Testis (tissue), 2 donors: ENCODE measurements around the gene PAPPA2.

ENCODE experiments used
- CTCF ChIP-seq, 3 experiments: fragments of 450-650 bp in 2 of 3; fragments of 200-600 bp in 1 of 3; sonication (generic) in 1 of 3; IDR thresholded peaks; one replicate each; pipeline ENCODE4 v1.5.1; 2016 to 2019; ENCODE audit warnings: antibody characterized with exemption in 3 of 3, mild to moderate bottlenecking in 2 of 3, moderate library complexity in 1 of 3
- POLR2A ChIP-seq: fragments of 450-650 bp; IDR thresholded peaks from one replicate; pipeline ENCODE4 v1.6.1; 2017; ENCODE audit warnings: antibody characterized with exemption, mild to moderate bottlenecking, moderate library complexity

- no peak for TF ChIP-seq POLR2A
- TF ChIP-seq CTCF (IDR thresholded peaks at IDR 0.05) = no peak
These were observed at the start of gene PAPPA2 for GRCh38 chr1:176462674-176463378.
